Activated naive CD4-positive, alpha-beta T cell treated with anti-CD3 and anti-CD28 coated beads, Interleukin-2, amount 50 U/mL, for 16 hours (primary cell): ENCODE results near the gene DMRT2.

ENCODE experiments used
- DNase-seq: peaks from one replicate; pipeline ENCODE4 v3.0.0-alpha.2; 2020

The DMRT2 gene

GRCh38 chr9:1047591-1048230 lies 2.4 kb upstream of the DMRT2 start:
- no peak for DNase-seq

DNA sequence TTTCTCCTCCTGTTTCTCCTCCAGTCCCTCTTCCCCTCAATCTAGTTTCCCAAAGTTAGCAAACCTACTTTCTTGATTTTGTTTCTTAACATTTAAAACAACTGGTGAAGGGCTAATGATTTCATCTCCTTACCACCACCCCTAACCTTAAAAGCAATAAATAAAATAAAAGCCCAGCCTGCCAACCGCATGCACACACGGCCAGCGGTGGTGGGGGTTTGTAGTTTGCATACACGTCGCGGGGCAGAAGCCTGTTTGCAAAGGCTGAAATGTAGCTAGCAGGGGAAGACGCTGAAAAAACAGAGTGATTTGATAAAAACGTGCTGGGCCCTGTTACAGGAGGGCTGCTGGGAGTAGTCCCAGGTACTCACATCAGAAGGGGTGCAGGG lies 1.9 kb upstream of the DMRT2 start:
- DNase-seq: no peak

DNA sequence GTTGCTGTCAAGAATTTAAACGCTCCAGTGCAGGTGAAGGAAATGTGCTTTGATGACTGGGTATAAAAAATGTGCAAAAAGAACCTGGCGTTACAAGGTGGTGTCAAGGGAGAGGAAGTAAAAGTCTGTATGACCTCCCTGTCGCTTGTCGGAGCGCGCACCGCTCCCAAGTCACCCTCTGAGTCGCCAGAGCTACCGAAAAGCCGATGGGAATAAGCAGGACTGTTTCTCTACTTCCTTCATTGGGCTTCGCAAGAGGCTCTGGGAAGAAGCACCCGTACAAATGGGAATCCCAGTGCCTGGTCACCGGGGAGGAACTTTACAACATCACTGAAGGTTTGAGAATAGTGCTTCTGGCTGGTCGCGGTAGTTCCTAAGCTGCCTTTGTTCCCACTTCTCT lies 1.3 kb upstream of the DMRT2 start:
- no peak for DNase-seq

- no peak for DNase-seq
These were observed 516 bp upstream of the DMRT2 start for GRCh38 chr9:1049641-1050040.

DNA sequence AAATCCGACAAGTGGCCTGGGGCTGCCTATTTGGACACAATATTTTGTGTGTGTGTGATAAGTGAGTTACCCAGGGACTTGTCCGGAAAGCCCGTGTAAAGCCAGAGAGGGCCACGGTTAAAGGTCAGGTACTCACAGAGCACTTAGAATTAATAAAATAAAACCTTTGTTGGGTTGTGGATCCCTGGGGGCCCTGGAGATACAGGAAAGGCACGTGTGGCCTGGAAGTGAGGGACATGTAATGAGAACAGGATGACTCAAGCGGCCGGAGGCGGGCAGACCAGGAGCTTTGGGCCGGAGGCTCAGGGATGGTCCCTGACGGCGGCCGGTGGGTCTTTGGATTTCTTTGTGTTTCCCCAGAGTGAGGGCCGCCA lies 1.0 kb downstream of the DMRT2 start:
- no peak for DNase-seq

GRCh38 chr9:1051584-1052275 lies 1.6 kb downstream of the DMRT2 start:
- DNase-seq: no peak

DNA sequence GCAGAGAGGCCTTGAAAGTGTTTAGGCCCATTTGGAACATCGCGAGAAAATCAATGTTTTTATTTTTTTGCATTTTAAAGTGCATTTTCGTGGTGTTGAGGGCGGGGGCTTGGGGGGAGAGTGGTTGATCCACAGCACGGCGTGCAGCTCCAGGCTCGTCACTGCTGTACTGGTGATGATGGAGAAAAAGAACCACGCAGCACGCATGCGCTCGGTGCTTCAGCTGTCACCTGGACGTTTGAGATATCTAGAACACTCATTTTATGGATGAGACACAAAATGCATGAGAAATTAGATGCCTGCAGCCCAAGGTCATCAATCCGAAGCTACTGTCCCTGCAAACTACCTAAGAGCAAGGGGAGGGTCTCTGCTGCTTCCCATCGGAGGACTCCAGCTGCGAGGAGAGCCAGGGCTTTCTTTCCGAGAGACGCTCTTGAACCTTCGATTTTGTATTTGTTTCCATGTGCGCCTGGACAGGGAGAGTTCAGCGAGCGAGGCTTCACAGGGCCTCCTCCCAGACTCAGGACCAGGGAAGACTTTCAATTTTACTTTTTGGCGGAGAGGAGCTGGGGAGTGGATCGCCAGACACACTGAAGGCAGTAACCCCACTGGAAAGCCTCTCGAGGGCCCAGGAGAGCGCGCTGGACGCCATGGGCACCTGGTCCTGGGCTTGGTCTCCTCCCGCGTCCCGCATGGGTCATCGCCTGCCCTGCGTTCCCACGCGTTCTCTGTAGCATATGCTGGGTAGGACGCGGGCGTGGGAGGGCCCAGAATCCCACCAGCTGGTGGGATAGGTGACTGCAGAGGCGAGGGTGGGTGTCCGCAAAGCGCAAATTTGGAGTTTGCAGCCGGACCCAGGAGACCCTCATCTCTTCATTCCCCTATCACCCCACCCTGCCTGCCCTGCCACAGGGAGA lies 2.5 kb downstream of the DMRT2 start:
- DNase-seq: no peak

- no peak for DNase-seq
These were observed 3.1 kb downstream of the DMRT2 start for GRCh38 chr9:1053282-1053621.

DNA sequence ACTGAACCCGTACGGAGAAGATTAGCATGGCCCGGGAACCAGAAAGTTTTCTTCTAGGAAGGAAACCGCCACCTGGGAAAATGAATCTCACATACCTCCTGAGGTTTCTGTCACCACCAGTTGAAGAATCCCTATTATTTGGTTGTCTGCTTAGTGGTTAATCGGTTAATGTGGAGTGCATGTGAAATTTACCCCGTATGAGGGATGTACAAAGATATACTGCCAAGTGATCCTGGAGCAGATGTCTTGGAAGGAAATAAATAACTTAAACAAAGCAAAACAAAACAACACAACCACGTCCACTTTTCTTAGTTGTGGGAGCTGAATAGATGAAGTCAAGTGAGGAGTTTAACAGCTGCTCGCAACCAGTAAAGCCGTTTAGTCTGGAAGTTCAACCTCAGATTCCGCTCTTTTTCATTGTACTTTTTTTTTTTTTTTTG lies 3.8 kb downstream of the DMRT2 start:
- DNase-seq: no peak

DNA sequence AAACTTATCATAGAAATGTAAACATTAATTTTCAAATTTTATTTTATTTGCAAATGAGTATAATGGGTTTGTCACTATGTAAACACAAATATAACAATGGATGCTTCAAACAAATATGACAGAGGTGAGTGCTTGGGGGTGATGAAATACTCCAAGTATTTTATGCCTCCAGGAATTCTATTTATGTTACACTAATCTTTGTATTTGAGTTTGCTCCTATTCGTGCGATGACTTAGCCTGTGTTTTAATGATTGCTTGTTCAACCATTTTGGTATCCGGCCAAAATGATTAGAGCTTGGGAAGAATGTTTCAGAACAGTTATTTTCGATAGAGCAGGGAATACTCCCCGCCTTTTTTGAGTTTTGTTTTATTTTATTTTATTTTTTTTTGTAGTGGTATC lies 5.0 kb downstream of the DMRT2 start:
- no peak for DNase-seq

DNA sequence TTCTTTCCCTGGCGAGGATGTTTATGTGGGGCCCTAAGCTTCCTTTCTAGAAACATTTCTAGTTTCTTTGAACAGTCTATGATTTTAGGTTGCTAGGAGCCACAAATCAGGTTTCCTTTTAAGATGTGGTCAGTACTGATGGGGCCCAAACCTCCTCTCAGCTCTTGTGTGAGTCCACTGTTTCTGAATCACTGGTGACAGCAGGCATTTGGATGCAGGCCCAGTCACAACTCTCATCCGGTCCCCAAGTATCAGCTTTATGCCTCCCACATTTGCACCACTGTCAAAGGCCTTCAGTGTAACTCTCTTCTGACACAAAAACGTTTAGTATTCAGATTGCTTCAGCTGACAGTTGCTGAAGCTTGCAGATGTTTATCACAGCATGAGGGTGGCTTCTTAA lies 7.8 kb downstream of the DMRT2 start:
- DNase-seq: no peak

- no peak for DNase-seq
These were observed 8.8 kb downstream of the DMRT2 start for GRCh38 chr9:1058826-1059487.

- no peak for DNase-seq
These were observed 15.0 kb downstream of the DMRT2 start for GRCh38 chr9:1065130-1065529.

- no peak for DNase-seq
These were observed 20.5 kb downstream of the DMRT2 start for GRCh38 chr9:1070692-1071091.

DNA sequence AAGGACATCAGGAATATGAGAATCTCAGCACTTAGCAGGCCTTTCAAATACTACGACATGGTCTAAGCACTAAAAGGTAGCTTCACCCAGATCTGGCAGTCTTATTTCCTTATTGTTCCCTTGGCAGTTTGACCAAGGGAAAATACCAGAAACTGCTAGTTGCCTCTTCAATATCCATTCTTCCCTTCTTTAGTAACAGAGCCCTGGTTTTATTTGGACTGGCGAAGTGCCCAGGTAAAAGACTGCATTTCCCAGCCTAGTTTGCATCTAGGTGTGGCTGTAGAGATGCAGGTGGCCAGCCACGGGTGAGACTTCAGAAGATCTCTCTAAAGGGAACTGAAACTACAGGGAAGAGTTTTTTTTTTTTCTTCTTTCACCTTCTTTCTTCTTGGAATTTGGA lies 21.6 kb downstream of the DMRT2 start:
- DNase-seq: no peak

DNA sequence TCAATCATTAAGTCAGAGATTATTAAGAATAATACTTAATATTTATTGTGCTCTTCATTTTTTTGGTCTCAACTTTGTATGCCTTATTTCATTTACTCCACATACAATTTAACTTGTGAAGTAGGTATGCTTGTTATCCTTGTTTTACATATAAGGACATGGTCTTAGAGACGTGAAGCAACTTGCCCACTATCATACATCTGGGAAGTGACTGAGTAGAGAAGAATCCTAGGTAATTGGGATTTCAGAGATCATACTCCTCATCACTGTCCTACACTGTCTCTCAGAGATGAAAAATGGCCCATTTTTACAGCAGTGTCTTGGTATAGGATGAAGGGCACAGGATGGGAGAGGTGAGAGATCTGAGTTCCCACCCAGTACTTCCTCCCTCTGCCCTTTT lies 23.3 kb downstream of the DMRT2 start:
- no peak for DNase-seq

DNA sequence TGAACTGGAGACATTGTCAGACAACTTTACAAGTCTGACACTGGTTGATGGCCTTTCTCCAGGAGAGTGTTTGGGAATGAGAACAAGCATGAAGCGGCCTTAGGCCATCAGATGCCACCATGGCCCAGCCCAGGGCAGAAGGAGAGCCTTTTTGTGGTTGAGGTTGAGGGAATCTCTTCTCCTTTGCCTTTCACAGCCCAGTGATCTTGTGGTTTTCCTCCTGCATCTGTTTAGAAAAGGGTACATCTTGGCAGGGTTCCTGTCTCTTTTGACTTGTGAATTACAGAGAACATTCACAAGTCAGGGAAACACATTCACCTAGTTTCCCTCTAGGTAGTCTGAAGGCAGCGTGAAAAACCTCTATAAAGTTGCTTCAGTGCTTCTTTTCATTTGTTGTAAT lies 27.5 kb downstream of the DMRT2 start:
- DNase-seq: no peak

- no peak for DNase-seq
These were observed 33.3 kb downstream of the DMRT2 start for GRCh38 chr9:1083325-1083913.

DNA sequence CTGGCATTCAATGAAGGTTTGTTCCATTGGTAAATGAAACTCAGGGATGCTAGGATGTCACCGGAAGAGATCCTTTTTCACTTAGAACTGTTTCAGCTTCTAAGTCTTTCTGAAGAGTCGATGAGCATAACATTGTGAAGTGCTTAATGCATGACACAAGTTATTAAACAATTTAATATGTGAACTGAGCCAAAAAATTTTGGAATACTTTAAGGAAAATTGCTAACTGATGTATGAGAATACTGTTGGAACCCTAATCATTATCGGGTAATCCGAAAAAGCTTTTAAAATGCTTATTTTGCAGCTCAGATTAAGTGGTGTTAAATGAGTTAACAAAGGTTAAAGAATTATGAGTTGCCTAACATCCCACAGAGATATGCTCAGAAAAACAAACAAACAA lies 34.9 kb downstream of the DMRT2 start:
- DNase-seq: no peak

- DNase-seq: no peak
These were observed 36.4 kb downstream of the DMRT2 start for GRCh38 chr9:1086517-1086916.

DNA sequence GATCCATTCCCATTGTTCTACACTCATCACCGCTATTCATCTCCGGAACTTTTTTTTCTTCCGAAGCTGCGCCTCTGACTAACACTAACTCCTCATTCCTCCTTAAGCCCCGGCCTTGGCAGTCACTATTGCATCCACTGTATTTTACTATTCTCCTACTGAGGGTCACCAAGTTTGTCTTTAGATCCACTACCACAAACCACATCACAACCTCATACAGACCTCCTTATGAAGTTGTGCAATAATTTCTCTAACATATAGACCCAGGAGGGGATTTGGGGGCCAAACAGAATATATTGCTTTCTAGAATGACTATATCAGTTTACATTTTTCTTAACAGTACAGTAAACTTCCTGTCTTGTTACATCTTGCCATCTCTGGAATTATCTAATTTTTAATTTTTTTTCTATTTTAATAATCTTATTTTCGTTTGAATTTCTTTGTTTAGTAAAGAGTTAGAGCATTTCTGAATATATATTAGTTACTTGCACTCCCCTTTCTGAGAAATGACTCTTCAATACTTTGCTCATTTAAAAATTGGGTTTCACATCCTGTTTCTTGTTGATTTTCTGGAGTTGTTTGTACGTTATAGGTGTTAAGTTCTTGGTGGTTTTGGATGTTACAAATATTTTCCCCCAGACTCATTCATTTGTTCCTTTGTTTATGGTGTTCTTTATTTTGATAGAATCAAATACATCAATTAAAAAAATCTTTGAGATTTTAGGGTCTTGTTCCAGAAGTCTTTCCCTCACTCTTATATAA lies 37.1 kb downstream of the DMRT2 start:
- no peak for DNase-seq

- no peak for DNase-seq
These were observed 44.6 kb downstream of the DMRT2 start for GRCh38 chr9:1094749-1095148.
